ENCODE data around the gene SMARCC1.

DNA sequence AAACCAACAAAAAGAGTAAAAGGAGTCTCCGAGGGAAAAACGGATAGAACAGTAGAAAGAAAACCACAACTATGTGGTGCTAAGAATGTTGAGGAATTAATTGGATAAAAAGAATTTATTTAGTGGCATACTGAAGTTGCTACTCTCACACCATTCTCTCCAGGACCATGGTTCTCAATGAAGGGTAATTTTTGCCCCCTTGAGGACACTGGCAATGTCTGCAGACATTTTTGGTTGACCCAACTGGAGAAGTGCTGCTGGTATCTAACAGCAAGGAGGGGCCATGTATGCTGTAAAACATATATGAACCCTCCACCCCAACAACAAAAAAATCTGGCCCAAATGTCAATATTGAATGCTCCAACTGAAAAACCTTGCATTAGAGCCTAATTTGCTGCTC is 117.2 kb downstream of the SMARCC1 start:
- TF ChIP-seq POLR2A (IDR thresholded peaks at IDR 0.05) (no peak), POLR2AphosphoS5 (IDR thresholded peaks at IDR 0.05) (no peak)
- TF ChIP-seq, protein P1, sequence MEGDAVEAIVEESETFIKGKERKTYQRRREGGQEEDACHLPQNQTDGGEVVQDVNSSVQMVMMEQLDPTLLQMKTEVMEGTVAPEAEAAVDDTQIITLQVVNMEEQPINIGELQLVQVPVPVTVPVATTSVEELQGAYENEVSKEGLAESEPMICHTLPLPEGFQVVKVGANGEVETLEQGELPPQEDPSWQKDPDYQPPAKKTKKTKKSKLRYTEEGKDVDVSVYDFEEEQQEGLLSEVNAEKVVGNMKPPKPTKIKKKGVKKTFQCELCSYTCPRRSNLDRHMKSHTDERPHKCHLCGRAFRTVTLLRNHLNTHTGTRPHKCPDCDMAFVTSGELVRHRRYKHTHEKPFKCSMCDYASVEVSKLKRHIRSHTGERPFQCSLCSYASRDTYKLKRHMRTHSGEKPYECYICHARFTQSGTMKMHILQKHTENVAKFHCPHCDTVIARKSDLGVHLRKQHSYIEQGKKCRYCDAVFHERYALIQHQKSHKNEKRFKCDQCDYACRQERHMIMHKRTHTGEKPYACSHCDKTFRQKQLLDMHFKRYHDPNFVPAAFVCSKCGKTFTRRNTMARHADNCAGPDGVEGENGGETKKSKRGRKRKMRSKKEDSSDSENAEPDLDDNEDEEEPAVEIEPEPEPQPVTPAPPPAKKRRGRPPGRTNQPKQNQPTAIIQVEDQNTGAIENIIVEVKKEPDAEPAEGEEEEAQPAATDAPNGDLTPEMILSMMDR (IDR thresholded peaks at IDR 0.05), result no peak
